ENCODE measurements around the gene LRMDA.

Gene LRMDA

GRCh38 chr10:75648351-75648750, 216.9 kb downstream of the LRMDA start:
- DNase-seq = no peak

- no peak for DNase-seq
Measured at GRCh38 chr10:75648854-75649253, 217.4 kb downstream of the LRMDA start.

GRCh38 chr10:75649466-75649865, 218.0 kb downstream of the LRMDA start:
- DNase-seq = no peak

- DNase-seq = no peak
Measured at GRCh38 chr10:75650648-75651047, 219.2 kb downstream of the LRMDA start.

GRCh38 chr10:75651417-75651816, 220.0 kb downstream of the LRMDA start:
- DNase-seq = no peak

- DNase-seq = no peak
Measured at GRCh38 chr10:75652146-75652740, 220.8 kb downstream of the LRMDA start.

GRCh38 chr10:75653761-75654160, 222.3 kb downstream of the LRMDA start:
- DNase-seq = no peak

GRCh38 chr10:75654171-75654771, 222.8 kb downstream of the LRMDA start:
- no peak for DNase-seq

GRCh38 chr10:75654772-75655171, 223.3 kb downstream of the LRMDA start:
- no peak for DNase-seq

- DNase-seq = no peak
Measured at GRCh38 chr10:75655791-75656451, 224.5 kb downstream of the LRMDA start.

- no peak for DNase-seq
Measured at GRCh38 chr10:75657351-75657750, 225.9 kb downstream of the LRMDA start.

GRCh38 chr10:75658036-75658435, 226.6 kb downstream of the LRMDA start:
- no peak for DNase-seq

- no peak for DNase-seq
Measured at GRCh38 chr10:75658496-75658895, 227.1 kb downstream of the LRMDA start.

- DNase-seq = no peak
Measured at GRCh38 chr10:75658915-75659314, 227.5 kb downstream of the LRMDA start.

- no peak for DNase-seq
Measured at GRCh38 chr10:75660823-75661222, 229.4 kb downstream of the LRMDA start.

- DNase-seq = no peak
Measured at GRCh38 chr10:75662715-75663114, 231.3 kb downstream of the LRMDA start.

GRCh38 chr10:75663947-75664664, 232.7 kb downstream of the LRMDA start:
- no peak for DNase-seq

GRCh38 chr10:75664968-75665367, 233.5 kb downstream of the LRMDA start:
- no peak for DNase-seq

GRCh38 chr10:75665707-75666106, 234.3 kb downstream of the LRMDA start:
- DNase-seq = no peak

- no peak for DNase-seq
Measured at GRCh38 chr10:75672111-75672671, 240.8 kb downstream of the LRMDA start.

- no peak for DNase-seq
Measured at GRCh38 chr10:75672842-75673241, 241.4 kb downstream of the LRMDA start.

GRCh38 chr10:75677541-75677940, 246.1 kb downstream of the LRMDA start:
- DNase-seq = no peak

- DNase-seq = no peak
Measured at GRCh38 chr10:75678527-75678926, 247.1 kb downstream of the LRMDA start.

- no peak for DNase-seq
Measured at GRCh38 chr10:75679536-75679935, 248.1 kb downstream of the LRMDA start.

All from NCI-H2081 treated with DMSO at 0.1 percent for 48 hours (cell line).